GM23248 (cell line): ENCODE measurements around the gene ART4. TPM values are rescaled to one million over a fixed set of nuclear protein-coding genes. Genes with fewer than 3 reads are reported as not detected.

Experiments
- DNase-seq: peaks from one replicate; pipeline ENCODE4 v3.0.0-alpha.2; 2015
- H2AFZ ChIP-seq: fragments of 200-600 bp; sonication (generic); 2 replicates; pipeline ENCODE4 v1.6.1; 2016; ENCODE audit warnings: antibody characterized with exemption
- H3F3A ChIP-seq: fragments of 200-600 bp; sonication (generic); 2 replicates; pipeline ENCODE4 v1.6.1; 2016; ENCODE audit warnings: mild to moderate bottlenecking, antibody characterized with exemption, mixed run types; ENCODE audit not compliant: insufficient read depth
- H3K27ac ChIP-seq: fragments of 200-600 bp; sonication (generic); 2 replicates; pipeline ENCODE4 v1.5.1; 2016; ENCODE audit warnings: mild to moderate bottlenecking
- H3K27me3 ChIP-seq: fragments of 200-600 bp; sonication (generic); replicated peaks from 2 replicates; pipeline ENCODE4 v1.6.1; 2016; ENCODE audit warnings: mild to moderate bottlenecking; ENCODE audit not compliant: insufficient read depth
- H3K36me3 ChIP-seq: fragments of 200-600 bp; sonication (generic); 2 replicates; pipeline ENCODE4 v1.6.1; 2016; ENCODE audit warnings: low read depth, mild to moderate bottlenecking
- H3K4me1 ChIP-seq: fragments of 200-600 bp; sonication (generic); 2 replicates; pipeline ENCODE4 v1.6.1; 2016; ENCODE audit warnings: mild to moderate bottlenecking; ENCODE audit not compliant: insufficient read depth
- H3K4me2 ChIP-seq: fragments of 200-600 bp; sonication (generic); one replicate; pipeline ENCODE4 v1.6.1; 2016; ENCODE audit warnings: mild to moderate bottlenecking; ENCODE audit not compliant: unreplicated experiment
- H3K4me3 ChIP-seq: fragments of 200-600 bp; sonication (generic); 2 replicates; pipeline ENCODE4 v1.5.1; 2016; ENCODE audit warnings: mild to moderate bottlenecking
- H3K79me2 ChIP-seq: fragments of 200-600 bp; sonication (generic); 2 replicates; pipeline ENCODE4 v1.6.1; 2016; ENCODE audit warnings: mild to moderate bottlenecking; ENCODE audit not compliant: insufficient read depth
- H3K9ac ChIP-seq: fragments of 200-600 bp; sonication (generic); 2 replicates; pipeline ENCODE4 v1.6.1; 2016; ENCODE audit warnings: mild to moderate bottlenecking
- H3K9me2 ChIP-seq: fragments of 200-600 bp; sonication (generic); 2 replicates; pipeline ENCODE4 v1.6.1; 2016; ENCODE audit warnings: mixed run types, mild to moderate bottlenecking, moderate library complexity; ENCODE audit not compliant: insufficient read depth
- H3K9me3 ChIP-seq: fragments of 200-600 bp; sonication (generic); one replicate; pipeline ENCODE4 v1.6.1; 2017; ENCODE audit warnings: low read depth
- H4K20me1 ChIP-seq: fragments of 200-600 bp; sonication (generic); 2 replicates; pipeline ENCODE4 v1.6.0; 2016; ENCODE audit not compliant: insufficient read depth
- EZH2 ChIP-seq: fragments of 200-600 bp; sonication (generic); IDR thresholded peaks from 2 replicates; pipeline ENCODE4 v1.6.1; 2018; ENCODE audit warnings: antibody characterized with exemption, mild to moderate bottlenecking; ENCODE audit not compliant: insufficient read depth, poor library complexity, severe bottlenecking
- EZH2phosphoT487 ChIP-seq: fragments of 200-600 bp; sonication (generic); IDR thresholded peaks from 2 replicates; pipeline ENCODE4 v1.6.1; 2018; ENCODE audit warnings: antibody characterized with exemption, moderate library complexity, mild to moderate bottlenecking, low read depth; ENCODE audit not compliant: insufficient read depth
- WGBS, 2 experiments: methylation state at CpG; one replicate each; pipeline ENCODE4 v1.1.6; 2015 to 2017; ENCODE audit warnings: low lambda C conversion rate in 2 of 2, low coverage in 1 of 2; ENCODE audit errors: missing lambda C conversion rate in 2 of 2; 5-methylcytosine and 5-hydroxymethylcytosine counted together
- in situ Hi-C: fragments of 300-500 bp; cut with MboI; formaldehyde crosslinking; loops from 2 replicates; pipeline ENCODE4 v1.15.0; 2020
- polyA plus RNA-seq: library from polyadenylated mRNA; unstranded; fragments of >200 nt; fragmentation: Nextera tagmentation; extraction: Ambion mirVana; gene quantifications from 2 replicates; pipeline ENCODE4 v1.2.1, GENCODE V29; 2016
- total RNA-seq: library from RNA; depleted of rRNA; stranded (reverse); fragments of >200 nt; shearing (Covaris generic); gene quantifications from 2 replicates; pipeline ENCODE4 v1.2.3, GENCODE V29; 2014; rRNA removed

ART4 gene
- total RNA-seq (not detected in 2 replicates), polyA plus RNA-seq (not detected in 2 replicates)

DNA sequence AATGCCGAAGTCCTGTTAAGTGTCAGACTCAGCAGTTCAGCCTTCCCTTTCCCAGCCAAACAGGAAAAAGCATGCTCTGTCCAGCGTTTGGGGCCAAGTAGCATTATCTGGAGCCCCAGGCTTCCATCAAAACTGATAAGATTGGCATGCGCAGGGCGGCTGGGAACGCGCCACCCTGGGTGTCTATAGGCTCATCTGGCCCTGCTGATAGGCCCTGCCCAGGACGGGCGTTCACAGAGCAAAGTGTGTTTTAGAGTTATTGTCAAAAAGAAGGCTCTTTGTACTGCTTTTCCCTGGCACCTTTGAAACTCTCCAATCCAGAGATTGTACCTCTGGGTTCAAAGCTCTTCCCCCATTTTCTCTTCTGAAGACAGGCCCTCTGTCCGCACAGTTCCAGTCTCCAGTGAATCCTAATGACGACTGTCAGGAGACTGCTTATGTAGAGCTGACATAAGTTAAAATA is at the start of gene ART4:
Gene ART4 (minus strand): TSS at position 102 of the 463 bp plus-strand sequence. CDS start 413 bp downstream, outside the sequence.
- Histone ChIP-seq H3K27ac (no peak within 1 kb of the TSS), H3K9me3 (no peaks in the 10 kb centered on the region), H3K4me3 (no peak within 1 kb of the TSS), H4K20me1 (no peaks in the 10 kb centered on the region), H3K9me2 (no peaks in the 10 kb centered on the region), H2AFZ (no peak within 1 kb of the TSS), H3K4me1 (peaks cover 32% of the 10 kb centered on the region), H3K36me3 (no peaks in the 10 kb centered on the region), H3K27me3 (no peaks in the 10 kb centered on the region), H3F3A (peaks cover 9% of the 10 kb centered on the region), H3K4me2 (no peak within 1 kb of the TSS), H3K79me2 (no peaks in the 10 kb centered on the region), H3K9ac (no peak within 1 kb of the TSS)
- 89 to 96% methylated on average over 10 of the region's 10 CpGs for WGBS, 2 experiments
- in situ Hi-C loops = loop anchor here (5.0 kb wide), 1 partner anchor 154 kb away; no protein-coding TSS in a partner anchor
- DNase-seq = no peak
- TF ChIP-seq EZH2phosphoT487 = no peak
- TF ChIP-seq EZH2 = no peak

DNA sequence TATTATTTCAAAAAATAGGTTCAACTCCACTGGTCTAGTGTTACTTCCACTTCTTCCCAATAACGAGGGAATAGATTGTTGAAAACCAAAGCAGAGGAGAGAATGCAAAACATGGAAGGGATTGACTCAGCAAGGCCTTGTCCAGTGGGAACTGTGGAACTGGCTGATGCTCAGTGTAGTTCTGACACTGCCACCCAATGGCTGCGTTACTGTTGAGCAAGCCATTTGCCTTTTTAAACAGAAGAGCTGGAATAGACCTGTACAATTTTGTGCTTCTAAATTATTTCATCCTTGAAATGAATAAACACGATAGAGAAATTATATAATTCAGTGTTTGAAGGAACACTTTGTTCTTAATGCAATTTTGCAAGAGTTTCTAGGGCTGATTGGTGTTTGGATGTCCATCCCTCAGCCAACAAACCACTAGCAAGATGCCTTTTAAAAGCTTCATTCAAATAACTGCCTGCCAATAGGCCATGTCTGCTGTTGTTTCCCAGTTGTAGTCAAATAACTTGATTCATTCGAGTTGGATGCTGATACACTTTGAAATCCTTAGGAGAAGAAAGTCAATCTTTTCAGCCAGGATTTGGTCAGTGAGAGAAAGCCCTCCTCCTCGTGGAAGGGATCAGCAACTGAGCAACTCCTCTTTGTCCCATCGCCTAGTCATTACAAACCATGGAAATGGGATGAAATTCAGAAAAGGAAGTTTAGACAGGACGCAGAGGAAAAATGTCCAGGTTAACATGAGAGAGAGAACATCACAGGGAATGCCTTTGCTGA is 49.6 kb upstream of the ART4 start:
- peaks cover 27% of the 10 kb centered on the region; the same call in 1 of the 2 replicates for H3K27me3 ChIP-seq
- no peaks in the 10 kb centered on the region for H4K20me1 ChIP-seq
- in situ Hi-C loops = no loop called here
- H3K27ac ChIP-seq = no peak overlapping the region
- H3K4me2 ChIP-seq = no peak overlapping the region
- H3K9ac ChIP-seq = no peak overlapping the region
- H3K4me3 ChIP-seq = no peak overlapping the region
- no peaks in the 10 kb centered on the region for H3K9me2 ChIP-seq
- DNase-seq = peak; percentile 53
- H3K79me2 ChIP-seq = no peaks in the 10 kb centered on the region
- peaks cover 12% of the 10 kb centered on the region for H3K4me1 ChIP-seq
- no peak for TF ChIP-seq EZH2phosphoT487
- no peak for TF ChIP-seq EZH2
- WGBS, 2 experiments = 22 to 23% methylated on average over 7 of the region's 7 CpGs
- peaks cover 10% of the 10 kb centered on the region; the same call in 1 of the 2 replicates for H3F3A ChIP-seq
- no peaks in the 10 kb centered on the region for H3K9me3 ChIP-seq
- H2AFZ ChIP-seq = no peak overlapping the region
- no peaks in the 10 kb centered on the region for H3K36me3 ChIP-seq

DNA sequence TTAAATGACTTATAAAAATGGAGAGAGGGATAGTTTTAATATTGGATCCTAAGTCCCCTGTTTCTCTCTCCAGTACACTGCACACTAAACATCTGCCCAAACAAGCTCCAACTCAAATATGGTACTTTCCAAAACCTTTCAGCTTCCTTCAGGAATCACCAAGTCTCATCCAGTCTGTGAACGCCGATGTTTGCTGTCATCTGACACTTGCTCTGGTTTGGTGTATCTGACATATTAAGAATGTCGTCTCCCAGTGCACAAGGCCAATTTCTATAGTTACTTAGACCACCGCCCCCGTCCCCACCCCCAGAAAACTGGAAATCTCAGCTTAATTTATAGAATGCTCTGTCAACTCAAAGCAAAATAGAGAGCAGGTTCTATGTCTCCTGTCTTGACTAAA is 47.4 kb upstream of the ART4 start:
- Histone ChIP-seq H3K4me1 (peaks cover 11% of the 10 kb centered on the region), H3K4me3 (no peak overlapping the region), H2AFZ (no peak overlapping the region), H3K9me3 (no peaks in the 10 kb centered on the region), H3K36me3 (no peaks in the 10 kb centered on the region), H3K9me2 (no peaks in the 10 kb centered on the region), H4K20me1 (no peaks in the 10 kb centered on the region), H3K4me2 (no peak overlapping the region), H3F3A (no peaks in the 10 kb centered on the region; the same call in 1 of the 2 replicates), H3K9ac (no peak overlapping the region), H3K27me3 (peaks cover 27% of the 10 kb centered on the region; the same call in 1 of the 2 replicates), H3K79me2 (no peaks in the 10 kb centered on the region), H3K27ac (no peak overlapping the region)
- DNase-seq = no peak
- no peak for TF ChIP-seq EZH2
- no peak for TF ChIP-seq EZH2phosphoT487
- WGBS, 2 experiments = 12 to 28% methylated on average over 5 of the region's 5 CpGs
- in situ Hi-C loops = no loop called here

DNA sequence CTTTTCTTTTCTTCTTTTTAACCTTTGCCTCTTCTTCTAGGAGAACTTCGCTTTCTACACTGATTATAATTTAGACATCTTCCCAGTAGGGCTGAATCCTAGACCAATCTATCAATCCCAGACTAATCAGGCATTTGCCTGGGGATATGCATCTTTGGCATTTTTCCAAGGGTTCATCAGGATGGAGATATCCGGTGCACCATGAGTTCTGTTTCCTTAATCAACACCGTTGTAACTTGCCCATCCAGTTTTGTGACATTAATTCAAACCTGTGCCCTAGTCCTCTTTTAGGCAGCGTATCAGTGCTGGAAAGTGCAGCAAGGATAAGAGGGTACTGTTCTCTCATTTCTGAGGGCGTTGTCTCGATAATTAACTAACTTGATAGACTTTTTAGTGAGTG is 42.9 kb upstream of the ART4 start:
- Histone ChIP-seq H3K9ac (no peak overlapping the region), H4K20me1 (no peaks in the 10 kb centered on the region), H3K9me3 (no peaks in the 10 kb centered on the region), H3K4me1 (peaks cover 29% of the 10 kb centered on the region), H3K27me3 (peaks cover 27% of the 10 kb centered on the region; the same call in 1 of the 2 replicates), H3K9me2 (no peaks in the 10 kb centered on the region), H3K36me3 (no peaks in the 10 kb centered on the region), H3K27ac (no peak overlapping the region), H3K4me2 (peak overlapping the region; percentile 58), H3F3A (no peaks in the 10 kb centered on the region; the same call in 1 of the 2 replicates), H3K4me3 (peak overlapping the region; percentile 45; the same call in 1 of the 2 replicates), H3K79me2 (no peaks in the 10 kb centered on the region), H2AFZ (no peak overlapping the region)
- DNase-seq = no peak
- in situ Hi-C loops = no loop called here
- TF ChIP-seq EZH2 = no peak
- TF ChIP-seq EZH2phosphoT487 = no peak
- WGBS, 2 experiments = 46 to 50% methylated on average over 6 of the region's 6 CpGs
